Mammary epithelial cell (primary cell): ENCODE measurements around the gene FMO3.

ENCODE experiments used
- CTCF ChIP-seq, 2 donors: IDR thresholded peaks in 1 of 2; conservative IDR thresholded peaks in 1 of 2; 2 replicates each; pipeline ENCODE4 v1.5.1; 2011 to 2012; ENCODE audit warnings: inconsistent platforms in 2 of 2, low read length in 2 of 2, mild to moderate bottlenecking in 2 of 2, control low read depth in 1 of 2, low read depth in 1 of 2; ENCODE audit not compliant: insufficient read depth in 1 of 2; ENCODE audit errors: extremely low read depth in 1 of 2
- EZH2 ChIP-seq: IDR thresholded peaks from 2 replicates; pipeline ENCODE4 v1.6.1; 2012; ENCODE audit warnings: low read length, inconsistent platforms, borderline replicate concordance

- TF ChIP-seq EZH2 (no peak), CTCF (conservative IDR thresholded peaks at IDR 0.05 in 1 of 2, IDR thresholded peaks at IDR 0.05 in 1 of 2; ENCODE audit: extremely low read depth in 1 of 2, insufficient read depth in 1 of 2, low read depth in 1 of 2, low read length in 2 of 2) (peak in 1 of 2 donors; percentile 12)
Measured at GRCh38 chr1:171141688-171142415, 51.1 kb downstream of the FMO3 start.
